HL-60 (cell line): Measurements from ENCODE around the gene FAXC.

Source experiments
- DNase-seq, 2 experiments: peaks; one replicate each; pipeline ENCODE4 v3.0.0-alpha.2; 2010 to 2020; ENCODE audit warnings: low read depth in 1 of 2, low spot score in 1 of 2
- H3K27ac ChIP-seq: fragments of 250-450 bp; sonication (Bioruptor Pico); replicated peaks from 2 replicates; pipeline ENCODE4 v1.5.1; 2020; ENCODE audit warnings: mild to moderate bottlenecking, moderate library complexity
- H3K27me3 ChIP-seq: fragments of 250-450 bp; sonication (Bioruptor Pico); 2 replicates; pipeline ENCODE4 v1.5.1; 2021; ENCODE audit warnings: mild to moderate bottlenecking, moderate library complexity; ENCODE audit not compliant: insufficient read depth, poor library complexity, severe bottlenecking
- H3K4me3 ChIP-seq: replicated peaks from 2 replicates; pipeline ENCODE4 v1.5.1; 2011; ENCODE audit warnings: mild to moderate bottlenecking, control low read depth, low read length; ENCODE audit not compliant: insufficient read depth
- GABPA ChIP-seq: IDR thresholded peaks from 2 replicates; pipeline ENCODE4 v1.6.1; 2012; ENCODE audit warnings: low read depth
- POLR2AphosphoS5 ChIP-seq: IDR thresholded peaks from 2 replicates; pipeline ENCODE4 v1.6.1; 2012; ENCODE audit warnings: low read depth
- REST ChIP-seq: IDR thresholded peaks from 2 replicates; pipeline ENCODE4 v1.6.1; 2012; ENCODE audit warnings: low read depth; ENCODE audit not compliant: insufficient replicate concordance
- SPI1 ChIP-seq: IDR thresholded peaks from 2 replicates; pipeline ENCODE4 v1.6.1; 2012; ENCODE audit warnings: low read depth, mild to moderate bottlenecking, borderline replicate concordance
- long read RNA-seq: library from polyadenylated mRNA; unstranded; transcript quantifications from one replicate; pipeline ENCODE4 v2.0.0, GENCODE V29; 2020
- TF ChIP-seq, protein P1 (sequence below): IDR thresholded peaks from one replicate; pipeline ENCODE4 v1.5.1; 2011; ENCODE audit warnings: low read length, control low read depth, inconsistent platforms; ENCODE audit not compliant: insufficient read depth

The FAXC gene
- long read RNA-seq = 0 reads

- TF ChIP-seq, protein P1, sequence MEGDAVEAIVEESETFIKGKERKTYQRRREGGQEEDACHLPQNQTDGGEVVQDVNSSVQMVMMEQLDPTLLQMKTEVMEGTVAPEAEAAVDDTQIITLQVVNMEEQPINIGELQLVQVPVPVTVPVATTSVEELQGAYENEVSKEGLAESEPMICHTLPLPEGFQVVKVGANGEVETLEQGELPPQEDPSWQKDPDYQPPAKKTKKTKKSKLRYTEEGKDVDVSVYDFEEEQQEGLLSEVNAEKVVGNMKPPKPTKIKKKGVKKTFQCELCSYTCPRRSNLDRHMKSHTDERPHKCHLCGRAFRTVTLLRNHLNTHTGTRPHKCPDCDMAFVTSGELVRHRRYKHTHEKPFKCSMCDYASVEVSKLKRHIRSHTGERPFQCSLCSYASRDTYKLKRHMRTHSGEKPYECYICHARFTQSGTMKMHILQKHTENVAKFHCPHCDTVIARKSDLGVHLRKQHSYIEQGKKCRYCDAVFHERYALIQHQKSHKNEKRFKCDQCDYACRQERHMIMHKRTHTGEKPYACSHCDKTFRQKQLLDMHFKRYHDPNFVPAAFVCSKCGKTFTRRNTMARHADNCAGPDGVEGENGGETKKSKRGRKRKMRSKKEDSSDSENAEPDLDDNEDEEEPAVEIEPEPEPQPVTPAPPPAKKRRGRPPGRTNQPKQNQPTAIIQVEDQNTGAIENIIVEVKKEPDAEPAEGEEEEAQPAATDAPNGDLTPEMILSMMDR = no peak
- TF ChIP-seq POLR2AphosphoS5 (no peak), SPI1 (no peak), REST (no peak), GABPA (no peak)
- H3K4me3 ChIP-seq = peak within 1 kb of the TSS; percentile 33
- DNase-seq = no peak
- peaks cover 46% of the 10 kb centered on the region for H3K27me3 ChIP-seq
- H3K27ac ChIP-seq = no peak within 1 kb of the TSS
These were observed at the start of gene FAXC for GRCh38 chr6:99349171-99350141. TSS of gene FAXC (minus strand) at chr6:99349674. CDS start at chr6:99349372, 302 bp downstream.

DNA sequence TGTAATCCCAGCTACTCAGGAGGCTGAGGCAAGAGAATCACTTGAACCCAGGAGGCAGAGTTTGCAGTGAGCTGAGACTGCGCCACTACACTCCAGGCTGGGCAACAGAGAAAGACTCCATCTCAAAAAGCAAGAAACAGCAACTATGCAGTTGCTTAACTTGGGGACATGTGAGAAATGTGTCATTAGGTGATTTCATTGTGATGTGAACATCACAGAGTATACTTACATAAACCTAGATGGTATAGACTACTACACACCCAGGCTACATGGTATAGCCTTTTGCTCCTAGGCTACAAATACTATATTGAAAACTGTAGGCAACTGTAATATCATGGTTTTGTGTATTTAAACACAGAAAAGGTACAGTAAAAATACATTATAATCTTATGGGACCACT lies 47.8 kb upstream of the FAXC start:
- no peak for DNase-seq
- no peak for TF ChIP-seq GABPA
- no peak for TF ChIP-seq POLR2AphosphoS5
- no peak for TF ChIP-seq REST
- TF ChIP-seq, protein P1 = no peak
- TF ChIP-seq SPI1 = no peak
- H3K27ac ChIP-seq = no peak overlapping the region
- no peak overlapping the region for H3K4me3 ChIP-seq
- no peaks in the 10 kb centered on the region for H3K27me3 ChIP-seq

GRCh38 chr6:99393698-99394531 lies 44.4 kb upstream of the FAXC start, which contains the start of gene COQ3:
TSS of gene COQ3 (minus strand) at chr6:99394195. CDS start at chr6:99394179, 16 bp downstream.
- peak; percentile 91 for TF ChIP-seq GABPA
- 0 out of 2 replicates have a peak, but pooled peaks have one; percentile 55 for TF ChIP-seq POLR2AphosphoS5
- no peak for TF ChIP-seq REST
- no peaks in the 10 kb centered on the region for H3K27me3 ChIP-seq
- H3K27ac ChIP-seq = peak within 1 kb of the TSS; percentile 91
- DNase-seq = peak; percentile 25 to 57
- peak within 1 kb of the TSS; percentile 71 for H3K4me3 ChIP-seq
